CD8-positive, alpha-beta memory T cell (primary cell): ENCODE results near the gene LEMD2. TPM values are rescaled to one million over a fixed set of nuclear protein-coding genes. Genes with fewer than 3 reads are reported as not detected.

Experiments
- CTCF ChIA-PET: fragments of 350-600 bp; sonication (Branson Sonifier 250); formaldehyde crosslinking; loops from one replicate; lab custom pipeline; 2021; ENCODE audit warnings: antibody characterized with exemption; lab: Charles Lee
- POLR2A ChIA-PET: fragments of 350-600 bp; sonication (Branson Sonifier 250); formaldehyde crosslinking; loops from one replicate; lab custom pipeline; 2021; ENCODE audit warnings: antibody characterized with exemption; lab: Charles Lee
- DNase-seq, 5 donors: peaks; one replicate each; pipeline versions ENCODE4 v3.0.0 to v3.0.0-alpha.2; 2020 to 2022; ENCODE audit warnings: mixed read lengths in 1 of 5
- H3K27ac ChIP-seq: one replicate; pipeline ENCODE4 v1.7.0; 2013; ENCODE audit warnings: low read depth, mild to moderate bottlenecking, low read length, moderate library complexity
- H3K27me3 ChIP-seq: 2 replicates; pipeline ENCODE4 v1.7.0; 2013; ENCODE audit warnings: low read length, mild to moderate bottlenecking; ENCODE audit not compliant: insufficient read depth, poor library complexity, severe bottlenecking
- H3K36me3 ChIP-seq: 2 replicates; pipeline ENCODE4 v1.7.0; 2013; ENCODE audit warnings: mild to moderate bottlenecking, low read length, moderate library complexity; ENCODE audit not compliant: insufficient read depth
- H3K4me1 ChIP-seq: 2 replicates; pipeline ENCODE4 v1.7.0; 2013; ENCODE audit warnings: mild to moderate bottlenecking, low read length, moderate library complexity; ENCODE audit not compliant: insufficient read depth
- H3K4me3 ChIP-seq: 2 replicates; pipeline ENCODE4 v1.7.0; 2013; ENCODE audit warnings: mild to moderate bottlenecking, low read length
- H3K9me3 ChIP-seq: 2 replicates; pipeline ENCODE4 v1.7.0; 2013; ENCODE audit warnings: mild to moderate bottlenecking, low read length
- H3K27ac Mint-ChIP-seq, 8 donors: one replicate each; pipeline ENCODE4 v1.8.0; 2020 to 2021; ENCODE audit warnings: mixed read lengths in 8 of 8, mild to moderate bottlenecking in 6 of 8, inconsistent platforms in 3 of 8, moderate library complexity in 3 of 8
- H3K27me3 Mint-ChIP-seq, 2 donors: one replicate each; pipeline ENCODE4 v1.8.0; 2020 to 2021; ENCODE audit warnings: mixed read lengths in 2 of 2, mild to moderate bottlenecking in 1 of 2, moderate library complexity in 1 of 2
- H3K36me3 Mint-ChIP-seq, 3 donors: one replicate each; pipeline ENCODE4 v1.8.0; 2020 to 2021; ENCODE audit warnings: mixed read lengths in 3 of 3, inconsistent platforms in 1 of 3, mild to moderate bottlenecking in 1 of 3
- H3K4me1 Mint-ChIP-seq, 3 donors: one replicate each; pipeline ENCODE4 v1.8.0; 2020 to 2021; ENCODE audit warnings: mixed read lengths in 3 of 3, inconsistent platforms in 1 of 3, mild to moderate bottlenecking in 1 of 3
- H3K4me3 Mint-ChIP-seq, 7 donors: one replicate each; pipeline ENCODE4 v1.8.0; 2020 to 2021; ENCODE audit warnings: mixed read lengths in 7 of 7, mild to moderate bottlenecking in 6 of 7, moderate library complexity in 4 of 7, inconsistent platforms in 2 of 7
- H3K9me3 Mint-ChIP-seq, 5 donors: one replicate each; pipeline ENCODE4 v1.8.0; 2020 to 2022; ENCODE audit warnings: mixed read lengths in 5 of 5, mild to moderate bottlenecking in 3 of 5, moderate library complexity in 2 of 5, inconsistent platforms in 1 of 5
- polyA plus RNA-seq: library from polyadenylated mRNA; unstranded; fragments of 300-500 nt; fragmentation: Illumina TruSeq; gene quantifications from one replicate; pipeline ENCODE4 v1.2.3, GENCODE V29; 2021
- total RNA-seq, 2 experiments: library from RNA; stranded (reverse); gene quantifications; one replicate each; pipeline ENCODE4 v1.2.3, GENCODE V29; 2021

LEMD2 gene
- total and polyA plus RNA-seq, 3 experiments from 2014 or later, result 45.4 to 55.5 (median 51.8) TPM

- CTCF ChIA-PET, result no interaction called here
- DNase-seq, result no peak
Measured at GRCh38 chr6:33822575-33823395, 33.9 kb upstream of the LEMD2 start.

GRCh38 chr6:33820784-33821520 lies 32.0 kb upstream of the LEMD2 start:
- no peaks in the 10 kb centered on the region for H3K36me3 ChIP-seq
- no peaks in the 10 kb centered on the region for H3K36me3 Mint-ChIP-seq
- peaks cover under 1 to 5% of the 10 kb centered on the region in 2 donors for H3K27me3 Mint-ChIP-seq
- no peaks in the 10 kb centered on the region for H3K4me1 ChIP-seq
- no peak for DNase-seq
- H3K27ac Mint-ChIP-seq, result peak overlapping the region in 1 of 8 donors; percentile 15
- ChIA-PET CTCF (no interaction called here), POLR2A (no interaction called here)
- no peak overlapping the region for H3K4me3 ChIP-seq
- H3K4me3 Mint-ChIP-seq, result no peak overlapping the region
- H3K4me1 Mint-ChIP-seq, result peaks cover 0 to 8% (median 7%) of the 10 kb centered on the region in 3 donors
- H3K9me3 Mint-ChIP-seq, result no peaks in the 10 kb centered on the region
- no peaks in the 10 kb centered on the region for H3K9me3 ChIP-seq
- no peak overlapping the region for H3K27ac ChIP-seq
- no peaks in the 10 kb centered on the region for H3K27me3 ChIP-seq

More at GRCh38 chr6:33822575-33823395, 33.9 kb upstream of the LEMD2 start:
- peaks cover 0 to 3% of the 10 kb centered on the region in 2 donors for H3K27me3 Mint-ChIP-seq
- H3K36me3 Mint-ChIP-seq, result no peaks in the 10 kb centered on the region
- Histone ChIP-seq H3K4me1 (no peaks in the 10 kb centered on the region), H3K9me3 (no peaks in the 10 kb centered on the region), H3K27me3 (no peaks in the 10 kb centered on the region), H3K27ac (no peak overlapping the region), H3K36me3 (no peaks in the 10 kb centered on the region), H3K4me3 (no peak overlapping the region)
- peaks cover 0 to under 1% (median 0%) of the 10 kb centered on the region in 5 donors for H3K9me3 Mint-ChIP-seq
- peaks cover 0 to 8% (median 7%) of the 10 kb centered on the region in 3 donors for H3K4me1 Mint-ChIP-seq
- H3K27ac Mint-ChIP-seq, result peak overlapping the region in 1 of 8 donors; percentile 79
- no peak overlapping the region for H3K4me3 Mint-ChIP-seq
- POLR2A ChIA-PET, result no interaction called here

DNA sequence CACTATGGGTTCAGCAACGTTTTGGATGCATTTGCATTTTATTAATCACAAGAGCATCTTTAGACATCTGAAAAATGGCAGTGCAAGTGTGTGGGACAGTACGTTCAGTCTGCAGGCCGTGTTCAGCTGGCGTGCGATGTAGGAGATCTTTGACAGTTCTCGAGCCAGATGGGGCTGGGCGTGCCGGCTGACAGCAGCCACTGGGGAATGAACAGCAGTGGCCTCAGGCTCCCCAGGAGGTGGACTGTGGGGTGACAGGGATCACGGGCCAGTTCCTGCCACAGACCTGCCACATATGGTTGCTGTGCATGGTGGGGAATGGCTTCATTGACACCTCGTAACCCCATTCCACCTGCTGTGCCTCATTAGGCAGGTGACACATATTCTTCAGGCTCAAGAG lies 31.3 kb upstream of the LEMD2 start:
- no peak overlapping the region for H3K27ac ChIP-seq
- Mint-ChIP-seq H3K4me1 (peaks cover 0 to 8% (median 7%) of the 10 kb centered on the region in 3 donors), H3K9me3 (no peaks in the 10 kb centered on the region), H3K4me3 (no peak overlapping the region), H3K27ac (no peak overlapping the region), H3K27me3 (peaks cover 6 to 7% of the 10 kb centered on the region in 2 donors), H3K36me3 (no peaks in the 10 kb centered on the region)
- H3K4me1 ChIP-seq, result no peaks in the 10 kb centered on the region
- POLR2A ChIA-PET, result no interaction called here
- no peaks in the 10 kb centered on the region for H3K9me3 ChIP-seq
- H3K4me3 ChIP-seq, result no peak overlapping the region
- no peak for DNase-seq
- CTCF ChIA-PET, result no interaction called here
- no peaks in the 10 kb centered on the region for H3K27me3 ChIP-seq
- no peaks in the 10 kb centered on the region for H3K36me3 ChIP-seq

- no peak overlapping the region for H3K27ac Mint-ChIP-seq
- CTCF ChIA-PET, result no interaction called here
- peaks cover 13 to 18% of the 10 kb centered on the region in 2 donors for H3K27me3 Mint-ChIP-seq
- POLR2A ChIA-PET, result no interaction called here
- H3K36me3 Mint-ChIP-seq, result no peaks in the 10 kb centered on the region
- no peaks in the 10 kb centered on the region for H3K9me3 Mint-ChIP-seq
- no peaks in the 10 kb centered on the region for H3K9me3 ChIP-seq
- no peak overlapping the region for H3K4me3 ChIP-seq
- H3K27me3 ChIP-seq, result no peaks in the 10 kb centered on the region
- DNase-seq, result no peak
- H3K27ac ChIP-seq, result no peak overlapping the region
- peaks cover 0 to 8% (median 7%) of the 10 kb centered on the region in 3 donors for H3K4me1 Mint-ChIP-seq
- no peak overlapping the region for H3K4me3 Mint-ChIP-seq
- H3K36me3 ChIP-seq, result no peaks in the 10 kb centered on the region
- H3K4me1 ChIP-seq, result no peaks in the 10 kb centered on the region
Measured at GRCh38 chr6:33819021-33819420, 30.1 kb upstream of the LEMD2 start.

DNA sequence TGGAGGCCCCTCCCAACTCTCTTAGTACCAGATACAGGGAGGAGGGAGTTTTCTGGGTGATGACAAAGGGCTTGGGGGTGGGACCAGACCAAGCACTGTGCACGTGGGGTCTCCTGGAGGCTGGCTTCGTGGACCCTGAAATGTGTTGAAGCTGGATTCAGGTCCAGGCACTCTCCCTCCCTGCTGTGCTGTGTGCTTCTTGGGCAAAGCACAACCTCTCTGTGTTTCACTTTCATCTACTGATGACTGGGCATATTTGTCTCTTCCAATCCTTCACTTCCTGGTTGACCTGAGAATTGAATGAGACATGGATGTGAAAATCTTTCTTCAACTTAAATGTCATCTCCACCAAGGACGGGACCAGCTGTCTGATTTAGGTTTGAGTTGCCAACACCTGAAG lies 29.4 kb upstream of the LEMD2 start:
- H3K9me3 ChIP-seq, result no peaks in the 10 kb centered on the region
- Mint-ChIP-seq H3K36me3 (no peaks in the 10 kb centered on the region), H3K9me3 (no peaks in the 10 kb centered on the region), H3K4me1 (peaks cover 0 to 8% (median 7%) of the 10 kb centered on the region in 3 donors), H3K4me3 (no peak overlapping the region), H3K27me3 (peaks cover 18 to 24% of the 10 kb centered on the region in 2 donors), H3K27ac (no peak overlapping the region)
- POLR2A ChIA-PET, result no interaction called here
- H3K4me3 ChIP-seq, result no peak overlapping the region
- no peaks in the 10 kb centered on the region for H3K4me1 ChIP-seq
- no peak for DNase-seq
- H3K27ac ChIP-seq, result no peak overlapping the region
- no peaks in the 10 kb centered on the region for H3K36me3 ChIP-seq
- peaks cover 2% of the 10 kb centered on the region for H3K27me3 ChIP-seq
- CTCF ChIA-PET, result no interaction called here

DNA sequence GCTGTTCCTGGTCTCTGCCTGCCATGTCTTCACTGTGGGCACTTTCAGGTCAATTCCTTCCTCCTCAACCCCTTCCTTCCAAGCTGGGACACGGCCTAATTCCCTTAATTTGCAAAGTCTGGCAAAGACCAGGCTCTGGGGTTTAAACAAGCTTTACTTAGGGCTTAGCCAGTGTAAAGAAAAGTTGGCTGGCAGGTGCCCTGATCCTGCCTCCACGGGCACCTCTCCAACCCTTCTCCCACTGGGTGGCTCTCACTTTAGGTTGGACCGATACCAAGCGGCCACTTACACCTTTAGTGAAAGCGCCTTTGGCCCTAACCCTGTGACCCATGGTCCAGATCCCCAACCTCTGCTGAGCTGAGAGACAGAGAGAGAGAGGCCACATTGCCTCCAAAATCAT lies 28.6 kb upstream of the LEMD2 start:
- Mint-ChIP-seq H3K4me3 (no peak overlapping the region), H3K9me3 (no peaks in the 10 kb centered on the region), H3K36me3 (no peaks in the 10 kb centered on the region), H3K27me3 (peaks cover 19 to 28% of the 10 kb centered on the region in 2 donors), H3K27ac (no peak overlapping the region), H3K4me1 (peaks cover 0 to 8% (median 7%) of the 10 kb centered on the region in 3 donors)
- ChIA-PET POLR2A (no interaction called here), CTCF (no interaction called here)
- DNase-seq, result no peak
- Histone ChIP-seq H3K4me1 (no peaks in the 10 kb centered on the region), H3K4me3 (no peak overlapping the region), H3K27ac (no peak overlapping the region), H3K27me3 (peaks cover 5% of the 10 kb centered on the region), H3K36me3 (no peaks in the 10 kb centered on the region), H3K9me3 (no peaks in the 10 kb centered on the region)

DNA sequence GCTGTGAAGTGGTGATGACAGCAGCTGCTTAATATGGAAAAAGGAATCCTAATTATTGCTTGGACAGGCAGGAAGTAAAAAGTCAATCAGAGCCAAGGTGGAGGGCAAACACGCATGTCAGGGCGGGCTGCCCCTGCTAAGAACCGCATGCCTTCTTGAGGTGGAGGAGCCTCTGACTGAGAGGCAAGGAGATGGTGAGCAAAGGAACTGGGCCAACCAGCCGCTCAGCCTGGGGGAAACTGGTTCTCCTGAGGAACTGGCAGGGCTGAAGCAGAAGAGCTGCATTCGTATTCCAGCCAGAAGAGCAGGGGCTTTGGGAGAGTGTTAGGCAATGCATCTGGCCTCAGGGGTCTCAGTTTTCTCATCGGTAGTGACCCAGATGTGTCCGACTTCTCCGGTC lies 28.0 kb upstream of the LEMD2 start:
- DNase-seq, result peak in 1 of 5 donors; percentile 17
- H3K4me1 ChIP-seq, result no peaks in the 10 kb centered on the region
- H3K27me3 Mint-ChIP-seq, result peaks cover 22 to 33% of the 10 kb centered on the region in 2 donors
- no peaks in the 10 kb centered on the region for H3K9me3 Mint-ChIP-seq
- H3K4me3 Mint-ChIP-seq, result no peak overlapping the region
- ChIA-PET POLR2A (no interaction called here), CTCF (no interaction called here)
- no peaks in the 10 kb centered on the region for H3K36me3 Mint-ChIP-seq
- peaks cover 11% of the 10 kb centered on the region for H3K27me3 ChIP-seq
- H3K4me1 Mint-ChIP-seq, result peaks cover 0 to 8% (median 7%) of the 10 kb centered on the region in 3 donors
- H3K4me3 ChIP-seq, result no peak overlapping the region
- H3K27ac ChIP-seq, result no peak overlapping the region
- H3K36me3 ChIP-seq, result no peaks in the 10 kb centered on the region
- no peak overlapping the region for H3K27ac Mint-ChIP-seq
- H3K9me3 ChIP-seq, result no peaks in the 10 kb centered on the region

GRCh38 chr6:33815854-33816253 lies 26.9 kb upstream of the LEMD2 start:
- H3K27me3 Mint-ChIP-seq, result peaks cover 30 to 43% of the 10 kb centered on the region in 2 donors
- H3K4me3 Mint-ChIP-seq, result no peak overlapping the region
- no peak overlapping the region for H3K27ac Mint-ChIP-seq

More at GRCh38 chr6:33815854-33816253, 26.9 kb upstream of the LEMD2 start:
- ChIA-PET POLR2A (no interaction called here), CTCF (no interaction called here)
- Histone ChIP-seq H3K36me3 (no peaks in the 10 kb centered on the region), H3K4me1 (no peaks in the 10 kb centered on the region), H3K27ac (no peak overlapping the region), H3K9me3 (no peaks in the 10 kb centered on the region), H3K27me3 (peaks cover 12% of the 10 kb centered on the region), H3K4me3 (no peak overlapping the region)
- H3K36me3 Mint-ChIP-seq, result no peaks in the 10 kb centered on the region
- no peaks in the 10 kb centered on the region for H3K9me3 Mint-ChIP-seq
- no peak for DNase-seq
- peaks cover 0 to 7% (median 5%) of the 10 kb centered on the region in 3 donors for H3K4me1 Mint-ChIP-seq
